GM21786 (cell line): ENCODE results near the gene TTC36.

Source experiments
- ATAC-seq: cut with Tn5 transposase; IDR thresholded peaks from one replicate; pipeline ENCODE4 v1.9.1; 2021; ENCODE audit not compliant: unreplicated experiment

TTC36 gene

GRCh38 chr11:118531597-118532084 is 4.4 kb downstream of the TTC36 start:
- ATAC-seq = no peak

DNA sequence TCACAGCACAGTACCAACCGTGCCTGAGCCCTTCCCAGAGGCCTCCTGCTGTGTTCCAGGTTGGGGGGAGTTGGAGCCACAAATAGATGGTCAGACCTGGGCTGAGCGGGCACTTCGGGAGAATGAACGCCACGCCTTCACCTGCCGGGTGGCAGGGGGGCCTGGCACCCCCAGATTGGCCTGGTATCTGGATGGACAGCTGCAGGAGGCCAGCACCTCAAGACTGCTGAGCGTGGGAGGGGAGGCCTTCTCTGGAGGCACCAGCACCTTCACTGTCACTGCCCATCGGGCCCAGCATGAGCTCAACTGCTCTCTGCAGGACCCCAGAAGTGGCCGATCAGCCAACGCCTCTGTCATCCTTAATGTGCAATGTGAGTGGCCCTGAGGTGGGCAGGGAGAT is 4.8 kb downstream of the TTC36 start:
- no peak for ATAC-seq

- ATAC-seq = no peak
These were observed 5.8 kb downstream of the TTC36 start for GRCh38 chr11:118532852-118533768.

GRCh38 chr11:118533769-118534729 is 6.8 kb downstream of the TTC36 start:
- ATAC-seq = no peak

DNA sequence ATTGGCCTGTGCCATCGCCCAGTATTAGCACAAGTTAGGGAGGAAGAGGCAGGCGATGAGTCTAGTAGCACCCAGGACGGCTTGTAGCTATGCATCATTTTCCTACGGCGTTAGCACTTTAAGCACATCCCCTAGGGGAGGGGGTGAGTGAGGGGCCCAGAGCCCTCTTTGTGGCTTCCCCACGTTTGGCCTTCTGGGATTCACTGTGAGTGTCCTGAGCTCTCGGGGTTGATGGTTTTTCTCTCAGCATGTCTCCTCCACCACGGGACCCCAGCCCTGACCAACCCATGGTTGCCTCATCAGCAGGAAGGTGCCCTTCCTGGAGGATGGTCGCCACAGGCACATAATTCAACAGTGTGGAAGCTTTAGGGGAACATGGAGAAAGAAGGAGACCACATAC is 8.0 kb downstream of the TTC36 start:
- no peak for ATAC-seq

DNA sequence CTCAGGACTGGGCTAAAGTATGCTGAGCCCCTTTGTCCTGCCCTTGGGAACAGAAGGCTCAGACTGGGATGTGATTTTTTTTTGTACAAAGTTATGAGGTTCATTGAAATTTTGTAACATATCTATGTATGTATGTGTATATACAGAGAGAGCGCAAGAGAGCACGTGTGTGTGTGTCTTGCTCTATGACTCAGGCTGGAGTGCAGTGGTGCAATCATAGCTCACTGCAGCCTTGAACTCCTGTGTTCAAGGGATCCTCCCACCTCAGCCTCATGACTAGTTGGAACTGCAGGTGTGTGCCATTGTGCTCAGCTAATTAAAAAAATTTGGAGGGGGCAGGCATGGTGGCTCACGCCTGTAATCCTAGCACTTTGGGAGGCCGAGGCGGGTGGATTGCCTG is 9.5 kb downstream of the TTC36 start:
- no peak for ATAC-seq

- no peak for ATAC-seq
These were observed 10.2 kb downstream of the TTC36 start for GRCh38 chr11:118537409-118537980.

- no peak for ATAC-seq
These were observed 16.9 kb downstream of the TTC36 start for GRCh38 chr11:118544010-118544646.

- no peak for ATAC-seq
These were observed 17.4 kb downstream of the TTC36 start for GRCh38 chr11:118544647-118545010.

- no peak for ATAC-seq
These were observed 18.3 kb downstream of the TTC36 start for GRCh38 chr11:118545533-118545932.

GRCh38 chr11:118547132-118547531 is 19.9 kb downstream of the TTC36 start:
- ATAC-seq = no peak

GRCh38 chr11:118552341-118552740 is 25.1 kb downstream of the TTC36 start:
- ATAC-seq = no peak

DNA sequence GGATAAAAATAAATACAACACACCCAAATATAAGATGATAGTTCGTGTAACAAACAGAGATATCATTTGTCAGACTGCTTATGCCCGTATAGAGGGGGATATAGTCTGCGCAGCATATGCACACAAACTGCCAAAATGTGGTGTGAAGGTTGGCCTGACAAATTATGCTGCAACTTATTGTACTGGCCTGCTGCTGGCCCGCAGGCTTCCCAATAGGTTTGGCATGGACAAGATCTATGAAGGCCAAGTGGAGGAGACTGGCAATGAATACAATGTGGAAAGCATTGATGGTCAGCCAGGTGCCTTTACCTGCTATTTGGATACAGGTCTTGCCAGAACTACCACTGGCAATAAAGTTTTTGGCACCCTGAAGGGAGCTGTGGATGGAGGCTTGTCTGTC is 33.5 kb downstream of the TTC36 start:
- ATAC-seq = no peak

DNA sequence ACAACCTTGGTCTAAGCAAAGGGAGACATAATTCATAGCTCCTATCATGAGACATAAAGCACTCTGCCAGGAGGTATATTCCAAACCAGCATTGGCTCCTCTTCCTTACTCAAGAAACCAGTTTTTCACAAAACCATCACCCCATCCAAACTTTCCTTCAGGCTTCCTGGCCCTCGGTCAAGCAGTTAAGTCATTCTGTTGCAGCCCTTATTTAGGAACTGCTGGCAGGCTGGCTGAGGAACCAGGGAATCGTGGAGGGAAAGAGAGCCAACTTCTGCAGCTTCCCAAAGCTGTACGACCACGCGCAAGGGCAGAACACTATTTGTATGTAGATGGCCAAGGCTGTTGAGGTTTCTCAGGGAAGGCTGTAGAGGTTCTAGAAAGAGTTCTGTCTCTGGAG is 37.8 kb downstream of the TTC36 start:
- no peak for ATAC-seq

- ATAC-seq = no peak
These were observed 42.4 kb downstream of the TTC36 start for GRCh38 chr11:118569670-118570069.

- no peak for ATAC-seq
These were observed 43.5 kb downstream of the TTC36 start for GRCh38 chr11:118570787-118571186.

GRCh38 chr11:118571701-118572060 is 44.4 kb downstream of the TTC36 start:
- ATAC-seq = peak; percentile 11

DNA sequence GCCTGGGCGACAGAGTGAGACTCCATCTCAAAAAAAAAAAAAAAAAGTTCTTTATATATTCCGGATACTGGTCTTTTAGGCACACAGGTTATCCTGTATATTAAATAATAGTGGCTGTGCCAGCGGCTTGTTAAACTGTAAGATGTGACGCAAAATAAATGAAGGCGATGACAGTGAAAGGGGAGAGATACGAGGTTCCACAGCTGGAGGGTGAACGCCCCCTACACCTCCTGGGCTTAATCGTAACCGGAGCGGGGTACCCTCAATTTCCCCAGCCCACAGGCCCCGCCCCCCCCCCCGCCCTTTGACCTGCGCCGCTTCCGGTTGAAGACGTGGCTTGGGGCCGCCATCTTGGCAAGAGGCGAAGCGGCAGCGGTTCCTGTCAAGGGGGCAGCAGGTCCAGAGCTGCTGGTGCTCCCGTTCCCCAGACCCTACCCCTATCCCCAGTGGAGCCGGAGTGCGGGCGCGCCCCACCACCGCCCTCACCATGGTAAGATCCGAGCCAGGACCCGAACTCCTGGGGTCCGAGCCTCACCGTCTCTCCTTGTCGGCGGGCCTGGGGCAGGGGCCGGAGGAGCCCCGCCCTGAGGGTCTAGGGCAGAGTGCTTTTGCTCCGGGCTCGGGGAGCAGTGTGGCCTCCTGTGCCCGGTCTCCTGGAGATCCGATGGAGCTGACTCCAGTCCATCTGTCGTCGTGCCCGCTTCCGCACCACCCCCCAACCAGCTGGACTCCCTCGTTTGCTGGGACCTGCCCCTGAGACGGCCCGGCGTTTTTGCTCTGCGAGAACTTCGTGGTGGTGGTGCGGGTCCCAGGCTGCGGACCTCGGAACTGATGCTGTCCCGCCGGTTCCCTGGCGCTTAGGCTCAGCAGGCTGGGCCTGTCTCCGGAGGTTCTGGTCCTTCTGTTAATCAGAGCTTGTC is 45.0 kb downstream of the TTC36 start, which contains the start of gene ARCN1:
Gene ARCN1, plus strand, starts transcription at position 349 of the 920 bp plus-strand sequence. Its CDS starts 139 bp downstream, at position 488.
- ATAC-seq = peak; percentile 73

- no peak for ATAC-seq
These were observed 45.8 kb downstream of the TTC36 start for GRCh38 chr11:118572981-118573550.
